GM21737 (cell line): ENCODE data around the gene KCNK16.
"Not testable (repeated sequence)": the region's sequence is repeated elsewhere in the genome, so short reads cannot be mapped to it uniquely, and the experiment has no call there.

Experiments
- ATAC-seq: cut with Tn5 transposase; IDR thresholded peaks from one replicate; pipeline ENCODE4 v1.9.1; 2021; ENCODE audit warnings: mild to moderate bottlenecking, moderate library complexity; ENCODE audit not compliant: unreplicated experiment

The KCNK16 gene

DNA sequence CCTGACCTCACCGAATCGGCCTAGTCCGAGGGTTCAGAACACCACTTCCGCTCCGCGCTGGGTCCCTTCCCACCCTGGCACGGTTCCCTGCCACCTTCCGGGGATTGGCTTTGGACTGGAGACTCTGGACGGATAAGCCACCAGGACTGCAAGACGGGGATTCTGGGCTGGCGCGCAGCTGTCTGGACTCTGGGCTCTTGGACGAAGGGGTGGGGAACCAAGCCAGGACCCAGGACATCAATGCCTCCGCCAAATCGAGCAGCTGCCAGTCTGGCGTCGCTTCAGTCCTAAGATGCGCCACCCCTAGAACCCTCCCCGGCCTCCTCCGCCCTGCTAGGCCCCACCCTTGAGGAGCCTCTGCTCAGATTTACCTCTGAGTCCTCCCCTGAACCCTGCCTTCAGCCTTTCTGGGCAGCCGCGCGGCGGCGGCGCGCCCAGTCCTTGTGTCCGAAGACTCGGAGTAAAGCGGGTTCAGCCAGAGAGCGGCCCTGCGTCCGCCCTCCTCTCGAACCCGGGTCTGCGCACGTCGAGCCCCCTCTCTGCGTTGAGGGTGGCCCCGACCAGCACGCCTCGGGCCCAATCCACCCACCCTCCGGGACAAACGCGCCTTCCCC lies 9.5 kb downstream of the KCNK16 start:
- no peak for ATAC-seq

GRCh38 chr6:39310542-39310941 lies 12.0 kb downstream of the KCNK16 start:
- no peak for ATAC-seq

DNA sequence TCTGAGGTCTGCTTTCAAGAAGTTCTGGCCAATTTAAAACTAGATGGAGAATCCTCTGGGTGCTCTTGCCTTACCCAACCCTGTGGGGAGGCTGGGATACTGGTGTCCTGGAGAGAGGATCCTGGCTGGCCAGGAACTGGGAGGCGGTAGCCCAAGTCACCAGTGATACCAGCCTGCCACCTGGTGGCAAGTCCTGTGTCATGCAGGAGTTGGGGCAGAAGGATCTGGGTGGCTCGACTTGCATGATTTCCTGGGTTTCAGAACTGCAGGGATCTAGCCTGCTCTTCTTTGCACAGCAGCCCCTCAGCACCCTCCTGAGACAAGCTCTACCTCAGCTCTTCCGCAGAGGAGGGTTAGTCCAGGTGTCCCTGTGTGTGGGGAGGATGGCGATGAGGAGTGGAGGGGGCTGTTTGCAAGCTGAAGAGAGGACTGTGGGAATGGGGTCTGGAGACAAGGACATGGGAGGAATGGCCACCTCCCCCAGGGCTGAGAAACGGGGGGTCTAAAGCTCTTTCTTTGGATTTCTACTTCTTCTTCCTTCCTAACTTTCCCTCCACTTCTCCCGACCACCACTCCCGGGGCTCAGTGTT lies 12.5 kb downstream of the KCNK16 start:
- ATAC-seq = no peak

GRCh38 chr6:39307462-39307861 lies 15.0 kb downstream of the KCNK16 start:
- no peak for ATAC-seq

DNA sequence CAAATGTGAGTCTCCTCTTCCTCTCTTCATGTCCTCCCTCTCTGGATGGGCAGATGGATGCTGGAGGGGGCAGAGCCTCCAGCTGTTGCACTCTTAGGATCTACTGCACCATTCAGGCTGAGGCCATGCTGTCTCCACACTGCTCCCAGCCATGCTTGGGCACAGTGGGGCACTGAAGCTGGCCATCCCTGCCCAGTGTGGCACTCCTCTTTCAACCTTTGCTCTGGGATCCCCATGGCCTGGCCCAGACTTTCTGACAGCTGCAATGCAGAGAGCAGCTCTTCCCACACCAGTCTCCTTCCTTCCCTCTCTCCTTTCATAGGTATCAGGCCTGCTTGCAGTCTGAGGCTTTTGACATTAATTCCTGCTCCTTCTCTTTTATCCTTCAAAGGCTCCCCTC lies 17.6 kb downstream of the KCNK16 start:
- no peak for ATAC-seq

GRCh38 chr6:39303425-39304153 lies 18.9 kb downstream of the KCNK16 start:
- peak; percentile 14 for ATAC-seq

DNA sequence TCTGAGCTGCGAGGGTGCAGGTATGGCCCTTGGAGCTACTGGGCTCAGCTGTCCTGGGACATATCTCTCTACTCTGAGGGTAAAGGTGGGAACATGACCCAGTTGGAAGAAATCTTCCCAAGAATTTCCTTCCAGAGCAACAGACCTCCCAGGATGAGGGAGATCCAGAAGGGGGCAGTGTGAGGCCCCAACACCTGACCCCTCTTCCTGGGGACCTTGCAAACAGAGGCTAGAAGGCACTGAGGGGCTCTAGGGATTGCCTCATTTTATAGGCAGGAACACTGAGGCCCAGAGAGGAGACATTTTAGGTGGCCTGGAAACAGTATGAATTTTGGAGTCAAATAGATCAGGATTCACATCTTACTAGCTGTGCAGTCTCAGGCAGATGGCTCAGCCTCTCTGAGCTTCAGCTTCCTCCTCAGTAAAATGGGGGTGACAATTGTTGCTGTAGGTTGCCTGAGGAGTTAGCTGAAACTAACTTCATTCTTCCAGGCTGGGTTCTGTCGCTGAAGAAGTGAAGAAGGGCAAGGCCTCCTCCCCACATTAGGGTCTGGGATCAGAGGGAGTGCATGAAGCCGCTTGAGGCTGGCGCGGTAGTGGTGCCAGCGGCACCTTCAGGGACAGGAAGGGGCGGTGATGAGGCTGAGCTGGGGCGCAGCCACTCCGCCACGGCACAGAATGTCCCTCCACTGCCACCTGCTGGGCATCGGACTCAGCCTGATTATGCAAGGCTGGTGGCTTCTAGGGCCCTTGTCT lies 19.7 kb downstream of the KCNK16 start:
- peak; percentile 87 for ATAC-seq

- no peak for ATAC-seq
These were observed 20.5 kb downstream of the KCNK16 start for GRCh38 chr6:39302011-39302410.

GRCh38 chr6:39301606-39302005 lies 20.9 kb downstream of the KCNK16 start:
- no peak for ATAC-seq

GRCh38 chr6:39300739-39301138 lies 21.8 kb downstream of the KCNK16 start:
- no peak for ATAC-seq

- no peak for ATAC-seq
These were observed 24.4 kb downstream of the KCNK16 start for GRCh38 chr6:39298061-39298460.

DNA sequence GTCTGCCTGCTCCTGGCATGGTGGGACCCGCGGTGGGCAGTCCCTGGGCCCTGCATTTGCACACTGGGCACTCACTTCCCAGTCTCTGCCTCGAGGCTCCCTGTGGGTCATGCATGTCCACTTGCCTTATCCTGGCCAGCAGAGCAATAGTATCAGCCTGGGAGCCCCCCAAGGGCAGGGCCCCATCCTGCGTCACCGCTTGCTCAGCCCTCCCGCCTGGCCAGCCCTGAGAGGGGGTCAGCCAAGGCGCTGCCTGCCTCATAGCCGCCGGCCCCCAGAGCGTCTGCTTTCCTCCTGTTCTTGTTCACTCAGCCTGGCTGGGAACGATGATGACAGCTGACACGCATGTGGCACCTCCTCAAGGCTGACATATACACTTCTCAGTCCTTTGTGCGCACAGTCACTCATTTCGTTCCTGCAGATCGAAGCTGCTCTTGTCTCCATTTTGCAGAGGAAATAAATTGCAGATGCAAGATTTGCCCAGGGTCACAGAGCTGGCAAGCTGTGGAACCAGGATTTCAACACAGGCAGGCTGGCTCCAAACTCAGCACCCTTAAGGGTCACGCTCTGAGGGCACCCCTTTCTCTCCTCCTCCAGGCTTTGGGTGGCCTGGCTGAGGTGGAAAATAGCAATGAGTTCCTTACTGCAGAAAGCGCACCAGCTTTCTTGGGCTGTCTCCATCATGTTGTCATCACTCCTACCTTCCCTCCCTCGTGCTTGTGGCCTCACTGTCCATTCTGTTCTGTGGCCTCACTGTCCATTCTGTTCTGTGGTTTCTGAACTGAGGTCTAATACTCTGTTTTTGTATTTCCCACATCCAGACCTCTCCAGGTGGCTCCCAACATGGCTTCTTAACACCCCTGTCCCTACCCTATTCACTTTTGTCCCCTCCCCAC lies 25.5 kb downstream of the KCNK16 start:
- ATAC-seq = no peak

DNA sequence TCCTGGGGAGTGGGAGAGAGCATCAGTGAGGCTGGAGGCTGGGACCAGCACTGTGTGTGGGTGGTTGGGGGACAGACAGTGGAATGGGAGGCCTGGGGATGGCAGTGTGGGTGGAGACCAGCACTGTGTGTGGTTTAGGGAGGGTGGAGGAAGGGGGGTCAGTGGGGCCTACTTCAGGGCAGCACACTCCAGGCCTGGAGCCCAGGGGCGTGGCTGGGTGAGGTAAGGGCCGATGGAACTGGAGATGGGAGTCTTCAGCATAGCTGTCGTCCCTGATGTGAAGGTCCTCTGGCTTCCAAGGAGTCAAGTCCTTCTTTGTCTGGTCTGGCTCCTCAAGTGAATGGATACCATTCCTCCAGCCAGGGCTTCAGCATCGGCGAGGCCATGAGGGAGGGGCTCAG lies 26.9 kb downstream of the KCNK16 start:
- no peak for ATAC-seq

DNA sequence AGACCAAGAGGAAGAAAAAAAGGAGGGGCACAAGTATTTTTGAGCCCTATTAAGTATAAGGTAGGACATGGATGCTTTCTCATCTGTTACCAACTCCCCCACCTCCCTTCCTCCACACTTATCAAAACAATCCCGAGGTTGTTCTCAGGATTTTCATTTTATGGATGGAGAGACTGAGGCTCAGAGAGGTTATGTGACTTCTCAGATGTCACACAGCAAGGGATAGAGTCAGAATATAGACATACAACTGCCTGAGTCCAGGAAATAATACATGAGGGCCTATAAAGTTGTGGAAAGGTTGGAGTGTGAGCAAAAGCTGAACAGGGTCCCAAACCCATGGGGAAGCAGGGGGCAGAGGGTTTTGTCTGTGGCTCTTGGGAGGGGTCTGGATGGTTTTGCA lies 27.6 kb downstream of the KCNK16 start:
- ATAC-seq = no peak

- no peak for ATAC-seq
These were observed 28.4 kb downstream of the KCNK16 start for GRCh38 chr6:39294133-39294532.

DNA sequence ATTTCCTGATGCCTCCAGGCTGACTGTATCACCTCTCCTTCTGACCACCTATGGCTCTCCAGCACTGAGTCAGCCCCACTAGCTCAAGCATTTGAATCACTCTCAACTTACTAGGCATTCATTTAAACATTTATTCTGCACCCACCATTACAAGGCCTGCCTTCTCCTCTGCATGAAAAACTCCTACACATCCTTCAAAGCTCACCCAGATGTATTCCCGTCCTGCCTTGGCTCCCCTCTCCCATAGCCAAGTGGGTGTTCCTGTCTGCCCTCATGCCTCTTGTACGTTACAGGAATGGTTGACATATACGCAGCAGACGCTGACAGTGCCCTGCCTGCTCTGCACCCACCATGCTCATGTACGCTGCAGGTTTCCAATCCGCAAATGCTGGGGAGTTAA lies 29.9 kb downstream of the KCNK16 start:
- no peak for ATAC-seq

DNA sequence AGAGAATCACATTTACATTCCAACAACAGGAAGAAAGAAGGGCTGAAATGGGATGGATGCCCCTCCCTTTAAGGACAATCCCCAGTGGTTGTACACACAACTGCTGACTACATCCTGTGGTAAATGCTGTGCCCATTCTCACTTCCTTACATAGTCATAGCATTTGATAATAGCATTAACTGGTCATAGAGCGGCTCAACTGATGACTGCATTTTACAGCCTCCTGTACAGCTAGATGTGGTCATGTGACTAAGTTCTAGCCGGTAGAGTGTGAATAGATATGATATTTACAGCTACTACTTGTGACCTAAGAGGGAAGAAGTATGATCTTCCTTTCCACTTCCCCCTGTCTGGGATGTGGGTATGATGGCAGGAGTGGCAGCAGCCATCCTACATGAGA lies 33.0 kb downstream of the KCNK16 start:
- no peak for ATAC-seq

DNA sequence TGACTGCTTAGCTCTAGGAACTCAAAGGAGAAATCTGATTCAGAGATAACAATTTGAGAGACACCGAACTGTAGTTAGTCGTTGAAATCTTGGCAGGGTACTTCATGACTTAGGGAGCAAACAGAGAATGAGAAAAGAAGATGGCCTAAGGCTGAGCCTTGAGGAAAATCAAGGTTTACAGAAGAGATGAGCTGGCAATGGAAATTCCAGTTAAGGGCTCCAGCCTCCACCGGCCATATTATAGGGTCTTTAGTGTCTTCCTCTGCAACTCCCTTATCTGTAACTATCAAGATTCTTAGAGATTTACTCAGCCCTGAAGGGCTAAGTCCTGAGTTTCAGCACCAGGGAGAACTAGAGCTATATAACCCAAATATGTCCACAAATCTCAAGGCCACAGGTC lies 34.9 kb downstream of the KCNK16 start:
- no peak for ATAC-seq

DNA sequence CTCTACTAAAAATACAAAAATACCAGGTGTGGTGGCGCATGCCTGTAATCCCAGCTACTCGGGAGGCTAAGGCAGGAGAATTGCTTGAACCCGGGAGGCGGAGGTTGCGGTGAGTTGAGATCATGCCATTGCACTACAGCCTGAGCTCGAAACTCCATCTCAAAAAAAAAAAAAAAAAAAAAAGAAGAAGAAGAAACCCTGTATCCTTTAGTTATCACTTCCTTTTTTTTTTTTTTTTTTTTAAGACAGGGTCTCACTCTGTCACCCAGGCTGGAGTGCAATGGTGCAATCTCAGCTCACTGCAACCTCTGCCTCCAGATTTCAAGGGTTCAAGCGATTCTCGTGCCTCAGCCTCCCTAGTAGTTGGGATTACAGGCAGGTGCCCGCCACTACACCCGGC lies 35.9 kb downstream of the KCNK16 start:
- ATAC-seq = not testable (repeated sequence)

DNA sequence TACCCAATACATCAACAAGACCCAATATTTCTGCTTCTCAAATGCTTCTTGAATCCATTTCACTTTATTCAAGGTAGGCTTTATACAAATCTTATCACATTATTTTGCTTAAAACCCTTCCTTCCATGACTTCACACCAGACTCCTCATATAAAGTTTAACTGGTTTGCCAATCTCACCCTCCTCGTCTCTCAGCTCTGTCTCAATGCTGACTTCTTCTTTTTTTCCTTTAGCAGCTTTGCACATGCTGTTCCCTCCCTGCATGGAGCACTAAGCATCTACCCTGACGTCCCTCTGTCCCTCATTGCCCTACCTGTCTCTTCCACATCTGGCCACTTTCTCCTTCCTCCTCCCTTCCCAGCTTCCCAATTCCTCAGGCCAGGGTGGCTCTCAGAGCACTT lies 39.7 kb downstream of the KCNK16 start:
- no peak for ATAC-seq
